ENCODE data around the gene GABBR1. TPM values are rescaled to one million over a fixed set of nuclear protein-coding genes. Genes with fewer than 3 reads are reported as not detected.

GABBR1 gene
- total RNA-seq, 5 donors from 2014 or later (not counting 1 experiment from before 2014, with no cell fraction given): 48.0 to 82.7 (median 74.8) TPM

- peaks cover 49 to 58% (median 52%) of the 10 kb centered on the region in 3 donors for H3K4me1 Mint-ChIP-seq
- Histone ChIP-seq H3K4me3 (ENCODE audit: control insufficient read depth in 1 of 2, extremely low read depth in 1 of 2, low read length in 1 of 2) (peak overlapping the region; percentile 72 to 77), H3K27me3 (replicated peaks in 1 of 2; ENCODE audit: control insufficient read depth in 2 of 2, extremely low read depth in 1 of 2, insufficient read depth in 2 of 2, low read length in 1 of 2) (peaks cover 0 to 14% of the 10 kb centered on the region in 2 experiments), H3K36me3 (ENCODE audit: control insufficient read depth in 2 of 2, extremely low read depth in 1 of 2, insufficient read depth in 1 of 2, low read length in 1 of 2) (no peaks in the 10 kb centered on the region), H3K27ac (ENCODE audit: low read length) (no peak overlapping the region), H3K9me3 (no peaks in the 10 kb centered on the region), H3K4me1 (ENCODE audit: control insufficient read depth in 1 of 2, extremely low read depth in 1 of 2, insufficient read depth in 2 of 2, low read length in 2 of 2) (peaks cover 18 to 45% of the 10 kb centered on the region in 2 experiments)
- no peaks in the 10 kb centered on the region for H3K9me3 Mint-ChIP-seq
- ChIA-PET CTCF (interaction anchor here in 1 of 2 donors (1.8 kb wide), 1 partner anchor 17 kb away, joined by 10 read pairs; no protein-coding TSS in a partner anchor), POLR2A (no interaction called here)
- WGBS (ENCODE audit: insufficient coverage): 7% methylated on average over 39 of the region's 53 CpGs
- DNase-seq (peak; percentile 28 to 72 (median 56)), ATAC-seq (replicated peaks in 1 of 4) (peak; percentile 58 to 66 (median 61))
- H3K36me3 Mint-ChIP-seq: no peaks in the 10 kb centered on the region
- H3K4me3 Mint-ChIP-seq: peak overlapping the region; percentile 80 to 95 (median 89)
- H3K27me3 Mint-ChIP-seq: peaks cover 0 to 2% of the 10 kb centered on the region in 2 donors
- peak overlapping the region; percentile 57 to 77 for H3K27ac Mint-ChIP-seq
These were observed 887 bp downstream of the GABBR1 start for GRCh38 chr6:29631860-29632731.

GRCh38 chr6:29631209-29631810 is 1.7 kb downstream of the GABBR1 start:
- Histone ChIP-seq H3K4me3 (ENCODE audit: control insufficient read depth in 1 of 2, extremely low read depth in 1 of 2, low read length in 1 of 2) (peak overlapping the region in 1 of 2 donors; percentile 77), H3K27ac (ENCODE audit: low read length) (no peak overlapping the region), H3K36me3 (ENCODE audit: control insufficient read depth in 2 of 2, extremely low read depth in 1 of 2, insufficient read depth in 1 of 2, low read length in 1 of 2) (no peaks in the 10 kb centered on the region), H3K27me3 (replicated peaks in 1 of 2; ENCODE audit: control insufficient read depth in 2 of 2, extremely low read depth in 1 of 2, insufficient read depth in 2 of 2, low read length in 1 of 2) (peaks cover 0 to 14% of the 10 kb centered on the region in 2 experiments), H3K9me3 (no peaks in the 10 kb centered on the region), H3K4me1 (ENCODE audit: control insufficient read depth in 1 of 2, extremely low read depth in 1 of 2, insufficient read depth in 2 of 2, low read length in 2 of 2) (peaks cover 18 to 47% of the 10 kb centered on the region in 2 experiments)
- peak overlapping the region in 1 of 2 donors; percentile 77 for H3K27ac Mint-ChIP-seq
- peaks cover 0 to 2% of the 10 kb centered on the region in 2 donors for H3K27me3 Mint-ChIP-seq
- no peaks in the 10 kb centered on the region for H3K36me3 Mint-ChIP-seq
- no peak for DNase-seq
- H3K4me1 Mint-ChIP-seq: peaks cover 54 to 64% (median 57%) of the 10 kb centered on the region in 3 donors
- ATAC-seq (replicated peaks in 1 of 4): no peak
- 87% methylated on average over 9 of the region's 14 CpGs for WGBS (ENCODE audit: insufficient coverage)
- ChIA-PET POLR2A (no interaction called here), CTCF (interaction anchor here in 1 of 2 donors (3.1 kb wide), 1 partner anchor 19 kb away, joined by 12 read pairs; no protein-coding TSS in a partner anchor)
- no peaks in the 10 kb centered on the region for H3K9me3 Mint-ChIP-seq
- H3K4me3 Mint-ChIP-seq: peak overlapping the region; percentile 80 to 95 (median 89)

DNA sequence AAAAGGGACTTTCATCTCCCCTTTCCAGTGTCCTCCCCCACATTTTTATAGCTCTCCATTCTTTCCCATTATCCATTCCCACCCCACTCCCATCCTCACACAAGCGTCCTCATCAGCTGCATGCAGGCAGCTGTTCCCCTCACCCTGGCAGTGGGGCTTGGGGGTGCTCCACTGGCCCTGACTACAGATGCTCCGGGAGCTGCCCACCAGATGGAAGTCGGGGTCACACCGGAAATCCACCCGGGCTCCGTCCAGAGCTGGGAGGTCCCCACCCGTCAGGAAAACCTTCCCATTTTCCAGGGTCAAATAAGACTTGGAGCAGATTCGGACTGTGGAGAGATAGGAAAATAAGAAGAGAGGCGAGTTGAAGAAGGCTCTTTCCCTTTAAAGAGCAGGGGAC is 2.7 kb downstream of the GABBR1 start:
- Mint-ChIP-seq H3K4me1 (peaks cover 54 to 74% (median 57%) of the 10 kb centered on the region in 3 donors), H3K4me3 (peak overlapping the region in 1 of 3 donors; percentile 95), H3K36me3 (no peaks in the 10 kb centered on the region), H3K27ac (no peak overlapping the region), H3K27me3 (peaks cover 0 to 2% of the 10 kb centered on the region in 2 donors), H3K9me3 (no peaks in the 10 kb centered on the region)
- Histone ChIP-seq H3K36me3 (ENCODE audit: control insufficient read depth in 2 of 2, extremely low read depth in 1 of 2, insufficient read depth in 1 of 2, low read length in 1 of 2) (no peaks in the 10 kb centered on the region), H3K27ac (ENCODE audit: low read length) (no peak overlapping the region), H3K4me3 (ENCODE audit: control insufficient read depth in 1 of 2, extremely low read depth in 1 of 2, low read length in 1 of 2) (no peak overlapping the region), H3K27me3 (replicated peaks in 1 of 2; ENCODE audit: control insufficient read depth in 2 of 2, extremely low read depth in 1 of 2, insufficient read depth in 2 of 2, low read length in 1 of 2) (peaks cover 0 to 14% of the 10 kb centered on the region in 2 experiments), H3K4me1 (ENCODE audit: control insufficient read depth in 1 of 2, extremely low read depth in 1 of 2, insufficient read depth in 2 of 2, low read length in 2 of 2) (peaks cover 18 to 47% of the 10 kb centered on the region in 2 experiments), H3K9me3 (no peaks in the 10 kb centered on the region)
- ATAC-seq (replicated peaks in 1 of 4): no peak
- CTCF ChIA-PET: interaction anchor here (0.6 to 3.1 kb wide), 2 partner anchors 20 to 24 kb away, joined by 4 to 12 read pairs; no protein-coding TSS in a partner anchor
- WGBS (ENCODE audit: insufficient coverage): 100% methylated on average over 1 of the region's 9 CpGs
- POLR2A ChIA-PET: no interaction called here
- DNase-seq: no peak

DNA sequence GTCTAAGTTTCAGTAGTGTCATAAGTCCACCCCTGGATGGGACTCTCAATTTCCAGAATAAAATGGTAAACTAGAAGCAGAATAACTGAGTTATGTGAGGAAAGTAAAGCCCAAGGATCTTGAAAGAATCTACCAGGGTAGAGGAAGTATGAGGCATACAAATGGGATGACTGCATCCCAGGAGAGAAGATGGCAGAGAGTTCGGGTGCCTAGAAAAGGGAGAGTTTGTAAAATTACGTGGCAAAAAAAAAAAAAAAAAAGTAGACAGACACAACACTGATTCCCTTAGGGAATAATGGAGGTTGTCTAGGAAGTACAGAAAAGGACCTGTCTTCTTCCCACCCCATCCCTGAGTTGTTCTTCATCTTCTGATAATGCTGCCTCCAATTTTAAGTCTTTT is 3.4 kb downstream of the GABBR1 start:
- H3K27ac ChIP-seq (ENCODE audit: low read length): no peak overlapping the region
- no peaks in the 10 kb centered on the region for H3K36me3 ChIP-seq (ENCODE audit: control insufficient read depth in 2 of 2, extremely low read depth in 1 of 2, insufficient read depth in 1 of 2, low read length in 1 of 2)
- H3K4me1 Mint-ChIP-seq: peaks cover 53 to 75% (median 56%) of the 10 kb centered on the region in 3 donors
- no CpG with 5 or more reads among the region's 2 CpGs for WGBS (ENCODE audit: insufficient coverage)
- ChIA-PET CTCF (interaction anchor here (0.6 to 3.1 kb wide), 3 partner anchors 21 to 25 kb away, joined by 4 to 12 read pairs (median 5); no protein-coding TSS in a partner anchor), POLR2A (no interaction called here)
- H3K9me3 Mint-ChIP-seq: no peaks in the 10 kb centered on the region
- H3K27me3 ChIP-seq (replicated peaks in 1 of 2; ENCODE audit: control insufficient read depth in 2 of 2, extremely low read depth in 1 of 2, insufficient read depth in 2 of 2, low read length in 1 of 2): peaks cover 0 to 14% of the 10 kb centered on the region in 2 experiments
- no peak overlapping the region for H3K4me3 ChIP-seq (ENCODE audit: control insufficient read depth in 1 of 2, extremely low read depth in 1 of 2, low read length in 1 of 2)
- no peak overlapping the region for H3K27ac Mint-ChIP-seq
- H3K9me3 ChIP-seq: no peaks in the 10 kb centered on the region
- peaks cover 18 to 47% of the 10 kb centered on the region in 2 experiments for H3K4me1 ChIP-seq (ENCODE audit: control insufficient read depth in 1 of 2, extremely low read depth in 1 of 2, insufficient read depth in 2 of 2, low read length in 2 of 2)
- no peaks in the 10 kb centered on the region for H3K36me3 Mint-ChIP-seq
- H3K27me3 Mint-ChIP-seq: peaks cover 0 to 2% of the 10 kb centered on the region in 2 donors
- peak overlapping the region in 2 of 3 donors; percentile 83 to 89 for H3K4me3 Mint-ChIP-seq
- ATAC-seq (replicated peaks in 1 of 4) (no peak), DNase-seq (no peak)

DNA sequence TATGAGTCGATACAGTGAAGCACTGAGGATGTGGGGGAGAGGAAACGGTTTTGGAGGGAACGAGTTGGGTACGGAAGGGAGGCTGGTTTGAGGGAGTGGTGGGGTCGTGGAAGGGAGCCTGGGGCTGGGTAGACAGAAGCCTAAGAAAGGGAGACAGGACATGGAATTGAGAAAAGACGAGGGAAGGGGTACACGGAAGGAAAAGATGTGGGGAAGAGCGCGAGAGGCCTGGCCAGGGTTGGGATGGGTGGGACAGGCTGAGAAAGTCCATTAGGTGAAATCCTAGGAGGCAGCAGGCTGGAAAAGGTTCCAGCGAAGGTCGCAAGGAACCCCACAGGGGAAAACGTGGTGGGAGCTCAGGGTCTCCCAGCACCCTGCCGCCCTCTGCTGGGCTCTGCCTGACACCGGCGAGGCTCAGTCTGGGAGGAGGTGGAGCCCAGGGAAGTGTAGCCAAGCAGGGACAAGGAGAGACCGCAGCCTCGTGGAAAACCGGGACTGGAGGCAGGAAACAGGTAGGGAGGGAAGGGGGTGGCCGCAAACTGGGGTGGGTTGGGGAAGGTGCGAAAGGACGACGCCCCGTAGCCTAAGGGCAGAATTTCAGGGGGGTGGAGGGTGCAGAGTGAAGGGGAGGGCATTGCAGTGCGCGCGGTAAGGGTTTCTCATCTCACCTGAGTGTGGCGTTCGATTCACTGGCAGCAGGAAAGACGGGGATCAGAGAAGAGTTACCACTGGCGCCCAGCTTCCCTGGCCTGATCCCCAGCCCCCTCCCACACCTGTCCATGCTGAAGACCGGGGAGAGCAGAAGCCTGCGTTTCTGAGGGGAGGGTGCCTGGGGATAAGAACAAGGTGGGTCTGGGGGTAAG is 4.3 kb downstream of the GABBR1 start:
- H3K27me3 ChIP-seq (replicated peaks in 1 of 2; ENCODE audit: control insufficient read depth in 2 of 2, extremely low read depth in 1 of 2, insufficient read depth in 2 of 2, low read length in 1 of 2): peaks cover 0 to 14% of the 10 kb centered on the region in 2 experiments
- Mint-ChIP-seq H3K9me3 (no peaks in the 10 kb centered on the region), H3K27me3 (peaks cover 0 to 2% of the 10 kb centered on the region in 2 donors), H3K4me1 (peaks cover 44 to 66% (median 47%) of the 10 kb centered on the region in 3 donors), H3K36me3 (no peaks in the 10 kb centered on the region), H3K27ac (peak overlapping the region; percentile 40 to 56), H3K4me3 (peak overlapping the region; percentile 83 to 89 (median 86))
- CTCF ChIA-PET: interaction anchor here in 1 of 2 donors (0.7 to 3.1 kb wide), 5 partner anchors 14 to 1934 kb away, joined by 4 to 12 read pairs (median 4); no protein-coding TSS in a partner anchor
- no peak overlapping the region for H3K27ac ChIP-seq (ENCODE audit: low read length)
- H3K9me3 ChIP-seq: no peaks in the 10 kb centered on the region
- POLR2A ChIA-PET: no interaction called here
- ATAC-seq (replicated peaks in 1 of 4): peak; percentile 35 to 48 (median 47)
- peak in 21 of 35 experiments; percentile 15 to 70 (median 37) for DNase-seq
- H3K36me3 ChIP-seq (ENCODE audit: control insufficient read depth in 2 of 2, extremely low read depth in 1 of 2, insufficient read depth in 1 of 2, low read length in 1 of 2): no peaks in the 10 kb centered on the region
- peak overlapping the region; percentile 79 to 89 for H3K4me3 ChIP-seq (ENCODE audit: control insufficient read depth in 1 of 2, extremely low read depth in 1 of 2, low read length in 1 of 2)
- peaks cover 18 to 44% of the 10 kb centered on the region in 2 experiments for H3K4me1 ChIP-seq (ENCODE audit: control insufficient read depth in 1 of 2, extremely low read depth in 1 of 2, insufficient read depth in 2 of 2, low read length in 2 of 2)
- under 1% methylated on average over 25 of the region's 32 CpGs for WGBS (ENCODE audit: insufficient coverage)
